Panc1 (cell line): ENCODE measurements around the gene LAMA5.

Experiments
- CTCF ChIP-seq: fragments of 450-650 bp; IDR thresholded peaks from 2 replicates; pipeline ENCODE4 v1.5.1; 2017; ENCODE audit warnings: mild to moderate bottlenecking
- POLR2AphosphoS5 ChIP-seq: IDR thresholded peaks from 2 replicates; pipeline ENCODE4 v1.6.1; 2012; ENCODE audit warnings: mild to moderate bottlenecking, low read depth, low read length, moderate library complexity
- SIN3A ChIP-seq: IDR thresholded peaks from 2 replicates; pipeline ENCODE4 v1.6.1; 2012; ENCODE audit warnings: low read depth, mild to moderate bottlenecking, low read length, moderate library complexity, borderline replicate concordance; ENCODE audit not compliant: insufficient read depth
- TCF7L2 ChIP-seq: IDR thresholded peaks from 2 replicates; pipeline ENCODE4 v1.6.1; 2011; ENCODE audit warnings: mild to moderate bottlenecking, low read depth, low read length, inconsistent platforms
- TF ChIP-seq, protein P1 (sequence below), 2 experiments: IDR thresholded peaks; 2 replicates each; pipeline ENCODE4 v1.6.1; 2011 to 2012; ENCODE audit warnings: low read depth in 2 of 2, control low read depth in 1 of 2, low read length in 1 of 2, mild to moderate bottlenecking in 1 of 2, moderate library complexity in 1 of 2; ENCODE audit not compliant: insufficient read depth in 1 of 2

- TF ChIP-seq, protein P1, sequence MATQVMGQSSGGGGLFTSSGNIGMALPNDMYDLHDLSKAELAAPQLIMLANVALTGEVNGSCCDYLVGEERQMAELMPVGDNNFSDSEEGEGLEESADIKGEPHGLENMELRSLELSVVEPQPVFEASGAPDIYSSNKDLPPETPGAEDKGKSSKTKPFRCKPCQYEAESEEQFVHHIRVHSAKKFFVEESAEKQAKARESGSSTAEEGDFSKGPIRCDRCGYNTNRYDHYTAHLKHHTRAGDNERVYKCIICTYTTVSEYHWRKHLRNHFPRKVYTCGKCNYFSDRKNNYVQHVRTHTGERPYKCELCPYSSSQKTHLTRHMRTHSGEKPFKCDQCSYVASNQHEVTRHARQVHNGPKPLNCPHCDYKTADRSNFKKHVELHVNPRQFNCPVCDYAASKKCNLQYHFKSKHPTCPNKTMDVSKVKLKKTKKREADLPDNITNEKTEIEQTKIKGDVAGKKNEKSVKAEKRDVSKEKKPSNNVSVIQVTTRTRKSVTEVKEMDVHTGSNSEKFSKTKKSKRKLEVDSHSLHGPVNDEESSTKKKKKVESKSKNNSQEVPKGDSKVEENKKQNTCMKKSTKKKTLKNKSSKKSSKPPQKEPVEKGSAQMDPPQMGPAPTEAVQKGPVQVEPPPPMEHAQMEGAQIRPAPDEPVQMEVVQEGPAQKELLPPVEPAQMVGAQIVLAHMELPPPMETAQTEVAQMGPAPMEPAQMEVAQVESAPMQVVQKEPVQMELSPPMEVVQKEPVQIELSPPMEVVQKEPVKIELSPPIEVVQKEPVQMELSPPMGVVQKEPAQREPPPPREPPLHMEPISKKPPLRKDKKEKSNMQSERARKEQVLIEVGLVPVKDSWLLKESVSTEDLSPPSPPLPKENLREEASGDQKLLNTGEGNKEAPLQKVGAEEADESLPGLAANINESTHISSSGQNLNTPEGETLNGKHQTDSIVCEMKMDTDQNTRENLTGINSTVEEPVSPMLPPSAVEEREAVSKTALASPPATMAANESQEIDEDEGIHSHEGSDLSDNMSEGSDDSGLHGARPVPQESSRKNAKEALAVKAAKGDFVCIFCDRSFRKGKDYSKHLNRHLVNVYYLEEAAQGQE (IDR thresholded peaks at IDR 0.05; ENCODE audit: insufficient read depth in 1 of 2, low read depth in 2 of 2, low read length in 1 of 2) = no peak
- no peak for TF ChIP-seq CTCF
- TF ChIP-seq TCF7L2 = no peak
- no peak for TF ChIP-seq SIN3A
- TF ChIP-seq POLR2AphosphoS5 = 0 out of 2 replicates have a peak, but pooled peaks have one; percentile 11
Measured at GRCh38 chr20:62314711-62315302, 52.3 kb downstream of the LAMA5 start.
